HG03442 (cell line): ENCODE measurements around the gene FHIT.
A peak's percentile ranks its signal among the peaks of the same experiment; 100 is the strongest.

ENCODE experiments used
- ATAC-seq: cut with Tn5 transposase; IDR thresholded peaks from one replicate; pipeline ENCODE4 v1.9.1; 2021; ENCODE audit warnings: mild to moderate bottlenecking, moderate library complexity; ENCODE audit not compliant: unreplicated experiment

The FHIT gene

GRCh38 chr3:60269377-60269776 is 981.9 kb downstream of the FHIT start:
- no peak for ATAC-seq

- ATAC-seq: no peak
Measured at GRCh38 chr3:60268123-60268522, 983.1 kb downstream of the FHIT start.

- ATAC-seq: no peak
Measured at GRCh38 chr3:60266444-60266843, 984.8 kb downstream of the FHIT start.

- no peak for ATAC-seq
Measured at GRCh38 chr3:60263191-60263590, 988.1 kb downstream of the FHIT start.

GRCh38 chr3:60262546-60262945 is 988.7 kb downstream of the FHIT start:
- ATAC-seq: no peak

GRCh38 chr3:60260546-60260945 is 990.7 kb downstream of the FHIT start:
- no peak for ATAC-seq

GRCh38 chr3:60250810-60251209 is 1000.4 kb downstream of the FHIT start:
- ATAC-seq: no peak

- no peak for ATAC-seq
Measured at GRCh38 chr3:60250206-60250605, 1001.0 kb downstream of the FHIT start.

- no peak for ATAC-seq
Measured at GRCh38 chr3:60246361-60246760, 1004.9 kb downstream of the FHIT start.

- no peak for ATAC-seq
Measured at GRCh38 chr3:60243456-60243855, 1007.8 kb downstream of the FHIT start.

- ATAC-seq: no peak
Measured at GRCh38 chr3:60240492-60240891, 1010.8 kb downstream of the FHIT start.

- no peak for ATAC-seq
Measured at GRCh38 chr3:60238550-60238949, 1012.7 kb downstream of the FHIT start.

- ATAC-seq: no peak
Measured at GRCh38 chr3:60229502-60229901, 1021.8 kb downstream of the FHIT start.

GRCh38 chr3:60228823-60229222 is 1022.4 kb downstream of the FHIT start:
- no peak for ATAC-seq

GRCh38 chr3:60226912-60227311 is 1024.3 kb downstream of the FHIT start:
- ATAC-seq: no peak

GRCh38 chr3:60225848-60226247 is 1025.4 kb downstream of the FHIT start:
- ATAC-seq: peak; percentile 42

GRCh38 chr3:60220768-60221167 is 1030.5 kb downstream of the FHIT start:
- ATAC-seq: no peak

GRCh38 chr3:60219501-60219900 is 1031.8 kb downstream of the FHIT start:
- no peak for ATAC-seq

- no peak for ATAC-seq
Measured at GRCh38 chr3:60217156-60217911, 1033.9 kb downstream of the FHIT start.

GRCh38 chr3:60216462-60217075 is 1034.7 kb downstream of the FHIT start:
- no peak for ATAC-seq

- no peak for ATAC-seq
Measured at GRCh38 chr3:60215946-60216345, 1035.3 kb downstream of the FHIT start.

GRCh38 chr3:60207905-60208304 is 1043.3 kb downstream of the FHIT start:
- no peak for ATAC-seq

GRCh38 chr3:60206206-60206605 is 1045.0 kb downstream of the FHIT start:
- ATAC-seq: no peak
